NCI-H748 treated with DMSO at 0.1 percent for 48 hours (cell line): ENCODE results near the gene BEGAIN.

Source experiments
- DNase-seq: peaks from one replicate; lab custom pipeline; 2025; lab: John Stamatoyannopoulos, UW

Gene BEGAIN

DNA sequence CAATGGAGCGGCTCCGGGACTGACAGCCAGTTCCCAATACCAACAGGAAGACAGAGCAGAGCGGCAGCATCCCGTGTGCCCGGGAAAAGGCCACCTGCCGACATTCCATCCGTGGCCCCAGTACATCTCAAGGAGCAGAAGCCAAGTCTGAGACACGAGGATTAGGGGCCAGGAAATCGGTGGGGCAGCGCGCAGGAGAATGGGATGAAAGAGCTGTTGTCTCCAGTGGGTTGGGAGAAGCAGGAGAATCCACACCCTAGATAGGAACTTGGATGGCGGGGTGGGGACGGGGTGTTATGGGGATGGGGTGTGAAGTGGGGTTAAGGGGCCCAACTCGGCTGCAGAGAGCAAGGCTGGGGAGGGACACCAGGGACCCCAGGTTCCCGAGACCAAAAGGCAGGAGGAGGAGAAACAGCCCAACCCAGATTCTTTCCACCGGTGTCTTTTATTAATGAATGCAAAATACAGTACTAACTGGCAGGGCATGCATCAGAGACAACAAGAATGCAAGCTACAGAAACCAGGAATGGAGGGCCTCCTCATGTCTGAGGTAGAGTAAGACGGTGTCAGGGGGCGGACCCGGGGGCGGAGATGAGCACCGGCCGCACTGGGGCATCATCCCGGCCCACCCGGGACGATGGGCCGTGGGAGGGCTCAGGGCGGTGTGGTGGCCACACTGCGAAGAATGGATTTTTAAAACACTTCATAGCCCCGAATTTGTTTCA, 50.3 kb downstream of the BEGAIN start:
- DNase-seq = no peak

DNA sequence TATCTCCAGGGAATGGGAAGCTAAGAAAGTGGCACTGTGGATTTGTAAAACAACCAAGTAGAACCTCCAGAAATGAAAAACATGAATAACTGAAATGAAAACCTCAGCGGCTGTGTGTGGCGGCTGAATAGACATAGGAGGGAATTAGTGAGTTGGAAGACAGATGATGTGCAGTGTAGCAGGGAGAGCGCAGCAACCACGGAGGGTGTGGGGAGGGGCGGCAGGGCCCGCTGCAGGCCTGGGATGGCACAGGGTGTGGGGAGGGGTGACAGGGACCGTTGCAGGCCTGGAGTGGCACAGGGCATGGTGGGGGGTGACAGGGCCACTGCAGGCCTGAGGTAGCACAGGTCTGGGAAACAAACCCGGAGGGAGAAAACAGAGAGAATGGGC, 51.1 kb downstream of the BEGAIN start:
- no peak for DNase-seq

GRCh38 chr14:100535287-100536120, 51.7 kb downstream of the BEGAIN start:
- DNase-seq = no peak

GRCh38 chr14:100534528-100535286, 52.5 kb downstream of the BEGAIN start:
- DNase-seq = no peak

DNA sequence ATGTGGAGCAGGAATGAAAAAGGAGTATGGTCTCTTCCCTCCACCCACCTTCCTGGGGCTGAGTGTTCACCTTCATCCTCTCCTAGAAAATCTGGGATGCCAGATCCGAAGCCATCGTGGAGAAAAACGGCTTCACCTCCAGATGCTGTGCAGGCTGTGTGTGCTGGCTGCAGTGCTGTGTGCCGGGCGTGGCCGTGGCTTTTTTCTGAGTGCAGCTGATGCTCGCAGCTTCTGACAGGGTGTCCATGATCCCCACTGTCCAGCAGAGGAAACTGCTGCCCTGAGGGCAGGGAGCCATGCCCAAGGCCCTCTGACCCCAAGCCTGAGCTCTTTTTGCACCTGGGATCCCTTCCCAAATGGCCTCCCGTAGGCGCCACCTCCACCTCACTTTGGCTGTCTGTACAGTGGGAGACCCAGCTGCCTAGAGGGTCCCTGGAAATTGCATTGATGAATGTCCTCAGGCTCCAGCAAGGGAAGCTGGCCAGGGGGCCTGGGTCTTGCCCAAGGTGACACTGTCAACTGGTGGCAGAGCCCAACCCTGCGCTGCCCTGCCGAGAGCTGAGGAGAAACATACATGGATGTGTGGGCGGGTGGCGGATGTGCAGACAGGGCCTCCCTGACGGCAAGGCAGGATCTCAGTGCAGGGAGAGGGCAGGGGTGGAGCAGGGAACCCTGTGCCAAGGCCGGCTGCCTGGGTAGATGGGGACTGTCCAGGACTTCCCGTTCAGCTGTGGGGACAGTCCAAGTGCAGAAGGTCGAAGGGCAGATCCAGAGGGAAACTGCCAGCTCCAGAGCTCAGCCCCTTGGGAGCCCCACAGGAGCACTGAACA, 53.3 kb downstream of the BEGAIN start:
- DNase-seq = no peak

DNA sequence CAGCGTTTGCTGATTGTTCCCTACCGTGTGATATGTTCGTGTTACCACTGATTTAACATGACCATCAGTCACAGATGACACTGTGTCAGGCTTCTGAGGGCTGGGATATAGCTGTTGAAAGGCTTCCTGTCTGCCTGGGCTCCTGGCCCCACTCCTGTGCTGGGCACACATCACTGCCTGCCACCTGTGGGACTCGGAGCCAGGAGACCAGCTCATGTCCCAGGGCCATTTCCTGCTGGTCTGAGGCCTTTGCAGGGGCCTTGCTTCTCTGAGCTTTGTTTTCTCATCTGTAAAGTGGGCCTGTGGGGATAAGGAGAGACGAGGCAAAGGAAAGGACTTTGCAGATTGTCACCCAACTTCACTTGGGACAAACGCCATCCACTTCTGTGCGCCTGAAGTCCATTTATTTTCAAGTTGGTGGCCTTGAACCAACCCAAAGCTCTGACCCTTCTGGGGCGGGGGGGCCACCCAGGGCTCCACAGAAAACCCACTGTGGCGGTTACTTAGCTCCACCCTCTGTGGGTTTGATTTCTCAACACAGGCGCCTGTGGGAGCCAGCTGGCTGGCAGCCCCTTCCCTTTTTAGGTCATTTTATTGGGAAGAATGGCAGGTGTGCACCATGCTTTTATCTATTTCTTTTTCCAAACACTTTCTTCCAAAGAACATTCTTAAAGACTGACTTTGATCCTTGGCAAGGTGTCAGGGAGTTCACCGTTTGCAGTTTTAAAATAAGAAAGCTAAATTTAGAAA, 54.1 kb downstream of the BEGAIN start:
- no peak for DNase-seq

GRCh38 chr14:100532154-100532861, 54.9 kb downstream of the BEGAIN start:
- no peak for DNase-seq

DNA sequence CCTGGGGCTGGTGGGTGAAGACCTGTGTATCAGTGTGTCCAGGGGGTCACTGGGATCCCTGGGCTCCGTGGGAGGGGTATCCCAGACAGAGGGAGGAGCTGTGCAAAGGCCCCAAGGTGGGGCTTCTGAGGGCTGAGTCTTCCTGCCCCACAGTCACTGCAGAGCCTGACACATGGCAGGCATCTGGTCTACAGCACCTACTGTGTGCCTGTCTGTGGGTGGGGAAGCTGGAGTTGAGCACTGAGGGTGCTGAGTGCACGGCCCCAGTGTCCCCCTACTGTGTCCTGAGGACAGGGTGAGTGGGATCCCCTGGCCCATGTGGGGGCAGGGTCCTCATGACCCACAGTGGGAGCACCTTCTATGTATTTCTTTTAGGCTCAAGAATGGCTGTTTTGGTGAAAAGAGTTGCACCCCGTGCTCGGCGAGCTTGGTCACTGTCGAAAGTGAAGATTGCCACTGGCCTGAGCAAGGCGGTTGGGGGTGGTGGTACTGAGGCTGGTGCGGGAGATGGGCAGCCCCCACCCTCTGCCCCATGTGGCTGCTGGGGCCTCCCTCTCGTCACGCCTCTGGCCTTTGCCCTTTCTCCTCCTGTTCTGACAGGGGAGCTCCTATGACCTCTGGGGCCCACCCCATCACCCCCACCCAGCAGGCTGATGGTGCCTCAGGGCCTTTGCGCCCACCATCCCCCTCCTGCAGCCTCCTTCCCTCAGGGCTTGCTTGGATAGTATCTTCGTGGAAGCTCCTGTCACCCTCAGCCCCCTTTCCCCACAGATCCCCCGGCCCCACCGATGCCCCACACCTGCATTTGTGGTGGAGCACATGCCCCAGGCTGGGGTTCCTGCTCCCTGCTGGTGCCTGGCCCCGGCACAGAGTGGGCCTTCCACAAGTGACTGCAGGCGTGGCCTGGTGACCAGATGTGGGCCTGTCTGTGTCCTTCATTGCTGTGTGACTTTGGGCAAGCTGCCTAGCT, 55.8 kb downstream of the BEGAIN start:
- no peak for DNase-seq

DNA sequence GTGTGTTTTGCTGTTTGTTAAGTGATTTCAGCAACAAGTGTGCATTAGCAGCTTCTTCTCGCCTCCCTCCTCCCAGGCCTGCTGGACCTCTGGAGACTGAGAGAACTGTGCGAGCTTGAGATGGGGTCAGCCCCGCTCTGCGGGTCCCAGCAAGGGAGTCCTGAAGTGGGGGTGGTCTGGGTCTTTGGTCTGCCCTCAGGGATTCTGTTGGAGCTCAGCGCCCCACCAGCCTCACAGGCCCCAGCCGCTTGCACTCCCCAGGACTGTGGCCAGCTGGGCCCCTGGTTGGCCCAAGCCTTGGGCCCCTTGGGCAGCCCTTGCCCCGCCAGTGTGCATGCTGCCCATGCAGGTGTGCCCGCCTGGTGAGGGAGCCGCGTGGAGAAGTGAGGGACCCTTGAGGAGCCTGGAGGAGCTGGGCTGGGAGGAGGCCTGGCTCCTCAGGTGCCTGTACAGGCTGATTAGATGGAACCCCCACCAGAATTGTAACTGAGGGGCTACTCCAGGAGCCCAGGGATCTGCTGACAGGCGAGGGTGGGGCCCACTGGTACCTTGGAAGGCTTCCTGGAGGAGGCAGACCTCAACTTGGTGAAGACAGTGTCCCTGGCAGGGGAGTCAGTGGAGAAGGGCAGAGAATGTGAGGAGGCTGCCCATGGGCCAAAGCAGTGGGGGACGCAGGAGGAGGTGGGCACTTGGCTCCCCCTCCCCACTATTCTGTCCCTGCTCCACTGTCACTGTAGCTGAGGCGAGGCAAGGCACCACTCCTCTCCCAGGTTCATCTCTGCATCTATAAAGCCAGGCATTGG, 56.7 kb downstream of the BEGAIN start:
- DNase-seq = no peak

- no peak for DNase-seq
These were observed 57.6 kb downstream of the BEGAIN start for GRCh38 chr14:100529561-100530031.

DNA sequence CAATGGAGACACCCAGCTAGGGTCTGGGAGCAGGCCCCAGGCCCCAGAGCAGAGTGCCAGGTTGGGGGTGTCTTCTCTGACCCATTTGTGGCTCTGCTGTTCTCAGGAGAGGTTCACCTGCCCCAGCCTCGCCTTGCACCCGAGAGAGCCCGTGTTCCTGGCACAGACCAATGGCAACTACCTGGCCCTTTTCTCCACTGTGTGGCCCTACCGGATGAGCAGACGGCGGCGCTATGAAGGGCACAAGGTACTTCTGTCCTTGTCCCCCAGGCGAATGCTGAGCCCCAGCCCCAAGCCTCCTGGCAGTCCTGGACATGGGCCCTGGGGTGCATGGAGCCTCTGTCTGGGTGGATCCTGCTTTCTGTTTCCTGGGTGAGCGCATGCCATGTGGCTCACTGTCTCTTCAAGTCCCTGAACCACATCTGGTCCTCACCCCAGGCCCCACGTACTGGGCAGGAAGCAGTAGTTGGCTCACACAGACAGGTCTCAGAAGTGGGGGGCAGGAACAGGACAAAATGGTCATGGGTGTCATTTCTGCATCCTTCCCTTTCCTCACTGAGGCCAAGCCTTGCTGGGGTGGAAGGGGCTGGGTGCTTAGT, 58.2 kb downstream of the BEGAIN start:
- DNase-seq = no peak

DNA sequence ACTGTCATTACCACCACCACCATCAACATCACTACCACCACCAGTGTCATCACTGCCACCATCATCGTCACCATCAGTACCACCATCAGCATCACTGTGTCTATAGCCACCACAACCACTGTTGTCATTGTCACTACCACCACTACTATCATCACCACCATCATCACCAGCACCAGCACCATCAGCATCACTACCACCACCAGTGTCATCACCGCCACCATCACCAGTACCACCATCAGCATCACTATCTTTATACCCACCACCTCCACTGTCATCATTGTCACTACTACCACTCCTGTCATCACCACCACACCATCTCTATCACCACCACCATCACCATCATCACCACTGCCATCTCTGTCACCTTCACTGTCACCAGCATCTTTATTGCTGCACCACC, 60.6 kb downstream of the BEGAIN start:
- DNase-seq = no peak

DNA sequence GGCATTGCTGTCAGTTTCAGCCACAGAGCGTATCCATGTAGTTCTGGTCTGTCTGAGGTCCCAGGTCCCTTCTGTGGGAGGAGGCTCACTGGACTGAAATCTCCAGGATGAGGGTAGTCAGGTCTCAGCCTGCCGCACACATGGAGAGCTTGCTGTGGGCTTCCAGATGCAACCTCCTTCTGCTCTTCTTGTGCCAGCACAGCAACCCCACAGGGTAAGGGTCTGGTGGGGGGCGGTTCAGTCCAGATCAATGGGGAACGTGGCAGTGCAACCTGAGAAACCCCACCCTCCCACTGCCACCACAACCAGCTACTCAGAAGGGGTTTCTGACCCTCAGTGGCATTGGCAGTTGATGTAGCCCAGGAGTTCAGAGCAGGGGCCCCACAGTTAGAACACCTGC, 61.2 kb downstream of the BEGAIN start:
- no peak for DNase-seq

DNA sequence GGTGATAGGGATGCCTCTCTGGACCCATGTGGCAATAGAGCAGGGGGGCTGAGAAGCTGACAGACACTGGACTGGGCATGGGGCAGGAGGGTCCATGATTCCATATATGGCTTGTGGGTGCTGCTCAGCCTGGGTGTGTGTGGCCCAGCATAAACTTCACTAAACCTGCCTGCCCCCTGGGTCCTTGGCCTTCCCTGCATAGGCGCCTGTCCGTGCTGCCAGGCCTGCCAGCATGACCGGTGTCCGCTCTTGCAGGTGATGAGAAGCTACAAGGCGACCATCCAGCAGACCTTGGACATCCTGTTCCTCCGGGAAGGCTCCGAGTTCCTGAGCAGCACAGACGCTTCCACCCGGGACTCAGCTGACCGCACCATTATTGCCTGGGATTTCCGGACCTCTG, 61.6 kb downstream of the BEGAIN start:
- DNase-seq = no peak

GRCh38 chr14:100524933-100525243, 62.3 kb downstream of the BEGAIN start:
- no peak for DNase-seq

GRCh38 chr14:100524233-100524932, 62.8 kb downstream of the BEGAIN start:
- DNase-seq = no peak

GRCh38 chr14:100523843-100524169, 63.4 kb downstream of the BEGAIN start:
- DNase-seq = no peak
